ENCODE measurements around the gene HOXA11.
A peak's percentile ranks its signal among the peaks of the same experiment; 100 is the strongest.

HOXA11 gene

GRCh38 chr7:27180431-27181420 is 4.3 kb downstream of the HOXA11 start:
- peak; percentile 37 for DNase-seq

- DNase-seq: peak; percentile 92
These were observed 5.3 kb downstream of the HOXA11 start for GRCh38 chr7:27179503-27180430.

- DNase-seq: peak; percentile 44
These were observed 6.0 kb downstream of the HOXA11 start for GRCh38 chr7:27179030-27179429.

- peak; percentile 52 for DNase-seq
These were observed 6.7 kb downstream of the HOXA11 start for GRCh38 chr7:27178366-27178765.

GRCh38 chr7:27177795-27178320 is 7.2 kb downstream of the HOXA11 start:
- DNase-seq: peak; percentile 47

- DNase-seq: peak; percentile 67
These were observed 7.9 kb downstream of the HOXA11 start for GRCh38 chr7:27176962-27177794.

GRCh38 chr7:27176524-27176845 is 8.5 kb downstream of the HOXA11 start:
- DNase-seq: no peak

GRCh38 chr7:27175626-27176523 is 9.2 kb downstream of the HOXA11 start:
- DNase-seq: peak; percentile 59

GRCh38 chr7:27174874-27175625 is 10.0 kb downstream of the HOXA11 start:
- peak; percentile 78 for DNase-seq

GRCh38 chr7:27173956-27174873 is 10.8 kb downstream of the HOXA11 start, which contains the start of gene HOXA10:
TSS of gene HOXA10 (minus strand) at chr7:27174320. CDS start at chr7:27174306, 14 bp downstream.
- peak; percentile 91 for DNase-seq

GRCh38 chr7:27173511-27173955 is 11.5 kb downstream of the HOXA11 start:
- DNase-seq: peak; percentile 53

- DNase-seq: peak; percentile 89
These were observed 12.1 kb downstream of the HOXA11 start for GRCh38 chr7:27172823-27173510.

GRCh38 chr7:27172315-27172774 is 12.7 kb downstream of the HOXA11 start:
- DNase-seq: no peak

- peak; percentile 62 for DNase-seq
These were observed 13.3 kb downstream of the HOXA11 start for GRCh38 chr7:27171637-27172314.

- peak; percentile 57 for DNase-seq
These were observed 13.8 kb downstream of the HOXA11 start for GRCh38 chr7:27171325-27171636.

GRCh38 chr7:27170426-27171324 is 14.4 kb downstream of the HOXA11 start:
- no peak for DNase-seq
